RWPE1 (cell line): ENCODE data around the gene PRPF8.

Source experiments
- CTCF ChIA-PET: fragments of 350-600 bp; sonication (Branson Sonifier 250); formaldehyde crosslinking; extraction: SDS; loops from one replicate; lab custom pipeline; 2021; lab: Yijun Ruan, JAX
- POLR2A ChIA-PET: fragments of 400-600 bp; formaldehyde crosslinking; extraction: SDS; loops from one replicate; lab custom pipeline; 2020; ENCODE audit warnings: antibody characterized with exemption; ENCODE audit not compliant: low non-redundant PET; lab: Yijun Ruan, JAX
- DNase-seq: peaks from one replicate; pipeline ENCODE4 v3.0.0; 2012; ENCODE audit warnings: low spot score
- H3K27ac ChIP-seq: fragments of 450-650 bp; 2 replicates; pipeline ENCODE4 v1.5.1; 2017
- TF ChIP-seq, protein P1 (sequence below): fragments of 450-650 bp; conservative IDR thresholded peaks from 2 replicates; pipeline ENCODE4 v1.5.1; 2017; ENCODE audit warnings: low read depth, mild to moderate bottlenecking

Gene PRPF8

GRCh38 chr17:1684378-1685189 lies at the start of gene PRPF8:
Gene PRPF8, minus strand, starts transcription at chr17:1684867. Its CDS starts 296 bp downstream, at chr17:1684571.
- TF ChIP-seq, protein P1, sequence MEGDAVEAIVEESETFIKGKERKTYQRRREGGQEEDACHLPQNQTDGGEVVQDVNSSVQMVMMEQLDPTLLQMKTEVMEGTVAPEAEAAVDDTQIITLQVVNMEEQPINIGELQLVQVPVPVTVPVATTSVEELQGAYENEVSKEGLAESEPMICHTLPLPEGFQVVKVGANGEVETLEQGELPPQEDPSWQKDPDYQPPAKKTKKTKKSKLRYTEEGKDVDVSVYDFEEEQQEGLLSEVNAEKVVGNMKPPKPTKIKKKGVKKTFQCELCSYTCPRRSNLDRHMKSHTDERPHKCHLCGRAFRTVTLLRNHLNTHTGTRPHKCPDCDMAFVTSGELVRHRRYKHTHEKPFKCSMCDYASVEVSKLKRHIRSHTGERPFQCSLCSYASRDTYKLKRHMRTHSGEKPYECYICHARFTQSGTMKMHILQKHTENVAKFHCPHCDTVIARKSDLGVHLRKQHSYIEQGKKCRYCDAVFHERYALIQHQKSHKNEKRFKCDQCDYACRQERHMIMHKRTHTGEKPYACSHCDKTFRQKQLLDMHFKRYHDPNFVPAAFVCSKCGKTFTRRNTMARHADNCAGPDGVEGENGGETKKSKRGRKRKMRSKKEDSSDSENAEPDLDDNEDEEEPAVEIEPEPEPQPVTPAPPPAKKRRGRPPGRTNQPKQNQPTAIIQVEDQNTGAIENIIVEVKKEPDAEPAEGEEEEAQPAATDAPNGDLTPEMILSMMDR: no peak
- DNase-seq: peak; percentile 99
- POLR2A ChIA-PET: interaction anchor here (0.7 to 1.4 kb wide), 3 partner anchors 15 to 32 kb away, joined by 3 to 7 read pairs (median 6); no protein-coding TSS in a partner anchor
- CTCF ChIA-PET: interaction anchor here (0.6 kb wide), 3 partner anchors 10 to 181 kb away, joined by 3 to 4 read pairs (median 3); no protein-coding TSS in a partner anchor
- H3K27ac ChIP-seq: peak within 1 kb of the TSS; percentile 88

DNA sequence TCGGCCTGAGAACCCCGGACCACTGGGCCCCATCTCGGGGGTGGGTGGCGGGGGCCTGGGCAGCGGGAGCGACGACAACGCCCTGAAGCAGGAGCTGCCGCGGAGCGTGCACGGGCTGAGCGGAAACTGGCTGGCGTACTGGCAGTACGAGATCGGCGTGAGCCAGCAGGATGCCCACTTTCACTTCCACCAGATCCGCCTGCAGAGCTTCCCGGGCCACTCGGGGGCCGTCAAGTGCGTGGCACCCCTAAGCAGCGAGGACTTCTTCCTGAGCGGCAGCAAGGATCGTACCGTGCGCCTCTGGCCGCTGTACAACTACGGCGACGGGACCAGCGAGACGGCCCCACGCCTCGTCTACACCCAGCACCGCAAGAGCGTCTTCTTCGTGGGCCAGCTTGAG lies 49.1 kb upstream of the PRPF8 start:
- no peak for DNase-seq
- ChIA-PET POLR2A (no interaction called here), CTCF (no interaction called here)

DNA sequence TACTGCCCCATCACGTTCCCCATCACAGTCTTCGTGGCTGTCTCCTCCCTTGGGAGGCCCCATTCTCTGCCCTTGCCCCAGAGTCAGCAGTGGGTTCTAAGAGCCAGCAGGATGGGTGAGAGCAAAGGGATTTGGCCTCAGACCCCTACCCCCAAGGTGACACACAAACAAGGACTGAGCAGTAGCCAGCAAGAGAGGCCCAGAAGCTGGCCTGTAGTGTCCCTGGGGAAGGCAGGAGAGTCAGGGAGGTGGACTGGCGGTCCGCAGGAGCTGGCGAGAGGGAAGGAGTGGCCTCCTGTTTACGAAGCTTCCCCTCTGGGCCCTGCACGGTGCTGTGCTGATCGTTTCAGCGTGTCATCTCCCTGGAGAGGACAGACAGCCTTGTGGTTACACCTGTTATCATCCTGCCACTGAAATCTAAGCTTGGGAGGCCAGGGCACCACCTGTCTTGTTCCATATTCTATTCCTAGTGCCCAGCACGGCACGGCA lies 48.2 kb upstream of the PRPF8 start:
- POLR2A ChIA-PET: no interaction called here
- TF ChIP-seq, protein P1: no peak
- CTCF ChIA-PET: interaction anchor here (1.5 kb wide), 1 partner anchor 13 kb away, joined by 7 read pairs; no protein-coding TSS in a partner anchor
- no peak for DNase-seq
- H3K27ac ChIP-seq: peak overlapping the region; percentile 99

More for the DNA sequence above, 49.1 kb upstream of the PRPF8 start:
- TF ChIP-seq, protein P1: no peak
- peak overlapping the region; percentile 99 for H3K27ac ChIP-seq

DNA sequence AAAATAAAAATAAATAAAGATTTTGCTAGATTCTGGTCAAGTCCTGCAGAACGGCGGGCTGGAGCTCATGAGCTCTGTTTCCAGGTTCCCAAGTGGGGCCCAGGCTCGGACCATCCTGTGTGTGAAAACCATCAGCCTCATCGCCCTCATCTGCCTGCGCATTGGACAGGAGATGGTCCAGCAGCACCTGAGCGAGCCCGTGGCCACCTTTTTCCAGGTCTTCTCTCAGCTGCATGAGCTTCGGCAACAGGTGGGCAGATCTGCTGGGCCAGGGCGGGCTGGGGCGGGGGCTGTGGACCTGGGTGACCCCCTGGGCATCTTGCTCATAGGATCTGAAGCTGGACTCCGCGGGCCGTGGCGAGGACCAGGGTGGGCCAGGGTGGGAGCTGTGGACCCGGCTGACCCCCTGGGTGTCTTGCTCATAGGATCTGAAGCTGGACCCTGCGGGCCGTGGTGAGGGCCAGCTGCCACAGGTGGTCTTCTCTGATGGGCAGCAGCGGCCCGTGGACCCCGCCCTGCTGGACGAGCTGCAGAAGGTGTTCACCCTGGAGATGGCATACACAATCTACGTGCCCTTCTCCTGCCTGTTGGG lies 47.7 kb upstream of the PRPF8 start:
- TF ChIP-seq, protein P1: no peak
- H3K27ac ChIP-seq: peak overlapping the region; percentile 99
- no peak for DNase-seq
- POLR2A ChIA-PET: interaction anchor here (0.6 kb wide), 1 partner anchor 45 kb away, joined by 4 read pairs; no protein-coding TSS in a partner anchor
- CTCF ChIA-PET: interaction anchor here (0.6 to 2.1 kb wide), 4 partner anchors 11 to 123 kb away, joined by 3 to 8 read pairs (median 7); no protein-coding TSS in a partner anchor

DNA sequence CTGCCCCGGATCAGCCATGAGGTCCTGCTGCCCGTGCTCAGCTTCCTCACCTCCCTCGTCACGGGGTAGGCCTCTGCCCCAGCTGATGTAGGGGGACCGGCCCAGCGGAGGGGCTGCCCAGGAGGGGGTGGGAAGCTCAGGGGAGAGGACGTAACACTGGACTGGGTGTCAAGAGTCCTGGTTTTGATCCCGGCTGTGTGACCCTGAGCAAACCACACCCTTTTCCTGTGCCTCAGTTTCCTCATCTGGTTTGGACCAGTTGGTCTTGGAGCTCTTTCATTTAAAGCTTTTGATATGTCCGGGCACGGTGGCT lies 46.5 kb upstream of the PRPF8 start:
- ChIA-PET POLR2A (interaction anchor here (0.5 kb wide), 1 partner anchor 39 kb away, joined by 5 read pairs; no protein-coding TSS in a partner anchor), CTCF (interaction anchor here (1.0 to 2.1 kb wide), 4 partner anchors 10 to 113 kb away, joined by 3 to 7 read pairs (median 5); no protein-coding TSS in a partner anchor)
- no peak for DNase-seq
- TF ChIP-seq, protein P1: no peak
- peak overlapping the region; percentile 99 for H3K27ac ChIP-seq
